Fibroblast of lung (primary cell): Measurements from ENCODE around the gene SEC16A.
"Not testable (repeated sequence)": the region's sequence is repeated elsewhere in the genome, so short reads cannot be mapped to it uniquely, and the experiment has no call there.

Experiments
- EZH2 ChIP-seq: IDR thresholded peaks from 2 replicates; pipeline ENCODE4 v1.5.1; 2012; ENCODE audit warnings: low read length, control low read depth, mild to moderate bottlenecking; ENCODE audit errors: missing control alignments
- TF ChIP-seq, protein P1 (sequence below), 2 donors: IDR thresholded peaks in 1 of 2; conservative IDR thresholded peaks in 1 of 2; 1 replicate in 1 of 2; 2 replicates in 1 of 2; pipeline ENCODE4 v1.5.1; 2011 to 2012; ENCODE audit warnings: low read length in 2 of 2, control low read depth in 1 of 2, inconsistent platforms in 1 of 2, low read depth in 1 of 2, mild to moderate bottlenecking in 1 of 2

DNA sequence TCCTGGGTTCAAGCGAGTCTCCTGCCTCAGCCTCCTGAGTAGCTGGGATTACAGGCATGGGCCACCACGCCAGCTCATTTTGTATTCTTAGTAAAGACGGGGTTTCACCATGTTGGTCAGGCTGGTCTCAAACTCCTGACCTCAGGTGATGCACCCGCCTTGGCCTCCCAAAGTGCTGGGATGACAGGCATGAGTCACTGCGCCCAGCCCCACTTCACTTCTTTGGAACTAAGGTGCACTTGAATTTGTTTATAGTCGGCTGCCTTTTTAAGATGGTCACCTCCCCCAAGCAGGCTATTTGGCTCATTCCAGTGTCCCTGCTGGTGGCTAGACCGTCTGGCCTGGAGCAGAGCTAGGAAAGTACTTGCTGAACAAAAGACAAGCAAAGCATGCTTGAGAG is 57.5 kb downstream of the SEC16A start:
- TF ChIP-seq, protein P1, sequence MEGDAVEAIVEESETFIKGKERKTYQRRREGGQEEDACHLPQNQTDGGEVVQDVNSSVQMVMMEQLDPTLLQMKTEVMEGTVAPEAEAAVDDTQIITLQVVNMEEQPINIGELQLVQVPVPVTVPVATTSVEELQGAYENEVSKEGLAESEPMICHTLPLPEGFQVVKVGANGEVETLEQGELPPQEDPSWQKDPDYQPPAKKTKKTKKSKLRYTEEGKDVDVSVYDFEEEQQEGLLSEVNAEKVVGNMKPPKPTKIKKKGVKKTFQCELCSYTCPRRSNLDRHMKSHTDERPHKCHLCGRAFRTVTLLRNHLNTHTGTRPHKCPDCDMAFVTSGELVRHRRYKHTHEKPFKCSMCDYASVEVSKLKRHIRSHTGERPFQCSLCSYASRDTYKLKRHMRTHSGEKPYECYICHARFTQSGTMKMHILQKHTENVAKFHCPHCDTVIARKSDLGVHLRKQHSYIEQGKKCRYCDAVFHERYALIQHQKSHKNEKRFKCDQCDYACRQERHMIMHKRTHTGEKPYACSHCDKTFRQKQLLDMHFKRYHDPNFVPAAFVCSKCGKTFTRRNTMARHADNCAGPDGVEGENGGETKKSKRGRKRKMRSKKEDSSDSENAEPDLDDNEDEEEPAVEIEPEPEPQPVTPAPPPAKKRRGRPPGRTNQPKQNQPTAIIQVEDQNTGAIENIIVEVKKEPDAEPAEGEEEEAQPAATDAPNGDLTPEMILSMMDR (conservative IDR thresholded peaks at IDR 0.05 in 1 of 2, IDR thresholded peaks at IDR 0.05 in 1 of 2; ENCODE audit: low read depth in 1 of 2, low read length in 2 of 2) = not testable (repeated sequence)
- not testable (repeated sequence) for TF ChIP-seq EZH2
